Fibroblast of mammary gland (primary cell): ENCODE data around the gene OR5K2.

Experiments
- DNase-seq: peaks from one replicate; pipeline ENCODE4 v3.0.0-alpha.2; 2010; ENCODE audit warnings: low read depth
- H3K4me3 ChIP-seq: 2 replicates; pipeline ENCODE4 v1.5.1; 2011; ENCODE audit warnings: low read depth, mild to moderate bottlenecking, low read length, moderate library complexity; ENCODE audit not compliant: control insufficient read depth
- TF ChIP-seq, protein P1 (sequence below): conservative IDR thresholded peaks from 2 replicates; pipeline ENCODE4 v1.5.1; 2011; ENCODE audit warnings: low read depth, low read length, inconsistent platforms; ENCODE audit not compliant: control insufficient read depth, insufficient read depth

OR5K2 gene

DNA sequence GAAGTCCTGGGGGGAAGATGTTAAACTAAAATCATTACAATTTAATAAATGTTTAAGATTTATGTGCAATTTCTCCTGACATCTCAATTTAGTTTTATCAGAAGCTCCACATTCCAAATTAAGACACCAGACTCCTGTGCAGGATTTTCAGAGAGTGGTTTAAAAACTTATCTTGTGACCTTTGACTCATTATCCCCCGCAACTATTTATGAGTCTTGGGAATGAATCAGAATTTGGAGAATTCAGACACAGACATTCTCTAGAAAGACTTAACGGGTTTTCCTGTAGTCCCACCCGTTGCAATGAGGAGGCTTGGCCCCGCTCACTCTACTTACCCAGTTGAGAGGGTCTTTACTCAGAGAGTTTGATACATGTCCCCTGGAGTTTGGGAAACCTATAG, 7.1 kb downstream of the OR5K2 start:
- TF ChIP-seq, protein P1, sequence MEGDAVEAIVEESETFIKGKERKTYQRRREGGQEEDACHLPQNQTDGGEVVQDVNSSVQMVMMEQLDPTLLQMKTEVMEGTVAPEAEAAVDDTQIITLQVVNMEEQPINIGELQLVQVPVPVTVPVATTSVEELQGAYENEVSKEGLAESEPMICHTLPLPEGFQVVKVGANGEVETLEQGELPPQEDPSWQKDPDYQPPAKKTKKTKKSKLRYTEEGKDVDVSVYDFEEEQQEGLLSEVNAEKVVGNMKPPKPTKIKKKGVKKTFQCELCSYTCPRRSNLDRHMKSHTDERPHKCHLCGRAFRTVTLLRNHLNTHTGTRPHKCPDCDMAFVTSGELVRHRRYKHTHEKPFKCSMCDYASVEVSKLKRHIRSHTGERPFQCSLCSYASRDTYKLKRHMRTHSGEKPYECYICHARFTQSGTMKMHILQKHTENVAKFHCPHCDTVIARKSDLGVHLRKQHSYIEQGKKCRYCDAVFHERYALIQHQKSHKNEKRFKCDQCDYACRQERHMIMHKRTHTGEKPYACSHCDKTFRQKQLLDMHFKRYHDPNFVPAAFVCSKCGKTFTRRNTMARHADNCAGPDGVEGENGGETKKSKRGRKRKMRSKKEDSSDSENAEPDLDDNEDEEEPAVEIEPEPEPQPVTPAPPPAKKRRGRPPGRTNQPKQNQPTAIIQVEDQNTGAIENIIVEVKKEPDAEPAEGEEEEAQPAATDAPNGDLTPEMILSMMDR = no peak
- DNase-seq = no peak
- H3K4me3 ChIP-seq = no peak overlapping the region

DNA sequence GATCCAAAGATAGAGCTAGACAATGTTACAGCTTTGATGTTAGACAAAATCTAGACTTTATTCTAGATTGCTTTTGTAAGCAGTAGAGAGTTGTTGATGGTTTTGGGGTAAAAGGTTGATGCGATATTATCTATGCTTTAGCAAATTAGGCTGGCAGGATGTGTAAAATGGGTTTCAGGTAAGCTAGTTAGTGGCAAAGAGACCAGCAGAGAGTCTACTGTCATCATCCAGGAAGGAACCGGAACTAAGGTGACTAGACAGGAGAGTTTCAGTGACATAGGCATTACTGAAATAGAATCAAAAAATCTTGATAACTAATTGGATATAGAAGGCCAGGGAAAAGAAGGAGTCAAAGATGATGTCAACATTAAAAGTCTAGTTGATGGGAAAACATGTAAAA, 11.1 kb downstream of the OR5K2 start:
- DNase-seq = no peak

GRCh38 chr3:98512576-98512975, 15.1 kb downstream of the OR5K2 start:
- H3K4me3 ChIP-seq = no peak overlapping the region
- no peak for DNase-seq
- TF ChIP-seq, protein P1 = no peak

More for the DNA sequence above, 11.1 kb downstream of the OR5K2 start:
- no peak overlapping the region for H3K4me3 ChIP-seq
- TF ChIP-seq, protein P1 = no peak

GRCh38 chr3:98513091-98513511, 15.6 kb downstream of the OR5K2 start:
- TF ChIP-seq, protein P1 = no peak
- no peak overlapping the region for H3K4me3 ChIP-seq
- peak; percentile 89 for DNase-seq

DNA sequence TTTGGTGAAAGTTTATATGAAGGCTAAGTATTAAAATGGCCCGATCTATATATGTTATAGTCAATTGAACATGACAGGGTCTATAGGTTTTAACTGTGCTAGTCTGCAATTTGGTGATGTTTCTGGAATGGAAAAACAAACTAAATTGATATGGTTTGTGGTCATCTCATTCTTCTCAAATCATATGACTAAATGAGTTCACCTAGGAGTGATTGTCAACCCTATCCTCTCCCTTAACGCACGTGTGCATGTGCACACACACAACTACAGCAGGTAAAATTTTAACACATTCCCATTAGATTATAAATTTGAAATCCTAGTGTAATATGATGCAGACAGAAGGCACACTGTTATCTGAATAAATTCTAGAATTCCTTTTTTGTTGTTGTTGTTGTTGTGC, 16.3 kb downstream of the OR5K2 start:
- TF ChIP-seq, protein P1 = no peak
- DNase-seq = no peak
- no peak overlapping the region for H3K4me3 ChIP-seq

GRCh38 chr3:98514948-98515347, 17.5 kb downstream of the OR5K2 start:
- DNase-seq = no peak
- TF ChIP-seq, protein P1 = no peak
- no peak overlapping the region for H3K4me3 ChIP-seq

GRCh38 chr3:98518816-98519215, 21.3 kb downstream of the OR5K2 start:
- TF ChIP-seq, protein P1 = no peak
- no peak overlapping the region for H3K4me3 ChIP-seq
- DNase-seq = no peak
